IMR-90 (cell line): ENCODE measurements around the gene KRTAP5-3. TPM values are rescaled to one million over a fixed set of nuclear protein-coding genes. Genes with fewer than 3 reads are reported as not detected.

Source experiments
- ATAC-seq: fragments of 200-7000 bp; cut with Tn5 transposase; 2 replicates; pipeline ENCODE4 v1.9.1; 2020; ENCODE audit warnings: low read depth, mild to moderate bottlenecking, moderate library complexity
- BruUV-seq: library from RNA; stranded (reverse); fragments of 400-500 nt; replicated peaks from 2 replicates; lab custom pipeline; 2021; lab: Mats Ljungman, UMichigan
- CTCF ChIA-PET: fragments of 300-600 bp; formaldehyde crosslinking; extraction: SDS; loops from one replicate; lab custom pipeline; 2021; ENCODE audit warnings: antibody characterized with exemption; lab: Yijun Ruan, JAX
- POLR2A ChIA-PET: fragments of 300-600 bp; sonication (Branson Sonifier 250); formaldehyde crosslinking; loops from one replicate; lab custom pipeline; 2022; ENCODE audit warnings: antibody characterized with exemption; ENCODE audit not compliant: unreplicated experiment; lab: Charles Lee
- DNase-seq: peaks from one replicate; pipeline ENCODE4 v3.0.0; 2013
- H2AFZ ChIP-seq: replicated peaks from 2 replicates; pipeline ENCODE3; 2013; ENCODE audit warnings: low read length, mild to moderate bottlenecking; ENCODE audit not compliant: poor library complexity
- H2AK5ac ChIP-seq: 2 replicates; pipeline ENCODE4 v1.6.1; 2013; ENCODE audit warnings: low read depth, low read length, inconsistent platforms
- H2AK9ac ChIP-seq: replicated peaks from 2 replicates; pipeline ENCODE3; 2013; ENCODE audit warnings: mild to moderate bottlenecking, low read depth, low read length, moderate library complexity; ENCODE audit not compliant: poor library complexity
- H2BK120ac ChIP-seq: 2 replicates; pipeline ENCODE4 v1.6.1; 2013; ENCODE audit warnings: low read depth, low read length, inconsistent platforms
- H2BK15ac ChIP-seq: 3 replicates; pipeline ENCODE4 v1.6.1; 2013; ENCODE audit warnings: low read depth, low read length, inconsistent platforms
- H2BK20ac ChIP-seq: 2 replicates; pipeline ENCODE4 v1.6.1; 2013; ENCODE audit warnings: low read depth, mild to moderate bottlenecking, inconsistent platforms, low read length, moderate library complexity
- H2BK5ac ChIP-seq: 2 replicates; pipeline ENCODE4 v1.6.1; 2013; ENCODE audit warnings: mild to moderate bottlenecking, low read depth, low read length, inconsistent platforms; ENCODE audit not compliant: poor library complexity, severe bottlenecking
- H3K14ac ChIP-seq: replicated peaks from 2 replicates; pipeline ENCODE4 v1.6.1; 2013; ENCODE audit warnings: low read depth, low read length, inconsistent platforms
- H3K18ac ChIP-seq: 2 replicates; pipeline ENCODE4 v1.6.1; 2013; ENCODE audit warnings: low read depth, low read length, control low read depth
- H3K23ac ChIP-seq: 2 replicates; pipeline ENCODE4 v1.6.1; 2013; ENCODE audit warnings: low read depth, low read length, inconsistent platforms
- H3K27ac ChIP-seq: 2 replicates; pipeline ENCODE4 v1.5.1; 2013; ENCODE audit warnings: mild to moderate bottlenecking, control low read depth, low read length; ENCODE audit not compliant: insufficient read depth
- H3K27me3 ChIP-seq: 2 replicates; pipeline ENCODE4 v1.6.1; 2013; ENCODE audit warnings: low read length; ENCODE audit not compliant: control insufficient read depth, insufficient read depth
- H3K36me3 ChIP-seq: 2 replicates; pipeline ENCODE4 v1.6.1; 2013; ENCODE audit warnings: low read length, mixed read lengths; ENCODE audit not compliant: control insufficient read depth, insufficient read depth
- H3K4ac ChIP-seq: 2 replicates; pipeline ENCODE4 v1.6.1; 2013; ENCODE audit warnings: low read depth, low read length, inconsistent platforms
- H3K4me1 ChIP-seq: 2 replicates; pipeline ENCODE4 v1.6.1; 2013; ENCODE audit warnings: low read length, mixed read lengths; ENCODE audit not compliant: control insufficient read depth, insufficient read depth
- H3K4me2 ChIP-seq: 2 replicates; pipeline ENCODE4 v1.6.1; 2013; ENCODE audit warnings: low read depth, mild to moderate bottlenecking, control low read depth, low read length, moderate library complexity
- H3K4me3 ChIP-seq: 2 replicates; pipeline ENCODE4 v1.5.1; 2013; ENCODE audit warnings: low read depth, mild to moderate bottlenecking, control low read depth, low read length, moderate library complexity; ENCODE audit not compliant: insufficient read depth
- H3K56ac ChIP-seq: 2 replicates; pipeline ENCODE4 v1.6.1; 2013; ENCODE audit warnings: low read length, inconsistent platforms; ENCODE audit not compliant: insufficient read depth; ENCODE audit errors: extremely low read depth
- H3K79me1 ChIP-seq, 2 experiments: 2 replicates each; pipeline ENCODE4 v1.6.1; 2013; ENCODE audit warnings: low read length in 2 of 2, inconsistent platforms in 1 of 2, low read depth in 1 of 2
- H3K9ac ChIP-seq: 2 replicates; pipeline ENCODE4 v1.6.1; 2013; ENCODE audit warnings: low read depth, low read length, control low read depth
- H3K9me1 ChIP-seq: 2 replicates; pipeline ENCODE4 v1.6.1; 2013; ENCODE audit warnings: low read length, inconsistent platforms; ENCODE audit not compliant: insufficient read depth
- H3K9me3 ChIP-seq: 2 replicates; pipeline ENCODE4 v1.6.1; 2013; ENCODE audit warnings: low read length; ENCODE audit not compliant: control insufficient read depth, insufficient read depth
- H4K20me1 ChIP-seq: 2 replicates; pipeline ENCODE4 v1.6.1; 2013; ENCODE audit warnings: low read length, inconsistent platforms; ENCODE audit not compliant: insufficient read depth
- H4K5ac ChIP-seq: 2 replicates; pipeline ENCODE4 v1.6.1; 2013; ENCODE audit warnings: mild to moderate bottlenecking, low read depth, low read length, control low read depth
- H4K8ac ChIP-seq, 2 experiments: 2 replicates each; pipeline ENCODE4 v1.6.1; 2013; ENCODE audit warnings: low read depth in 2 of 2, low read length in 2 of 2, control low read depth in 1 of 2, inconsistent platforms in 1 of 2
- H4K91ac ChIP-seq: 2 replicates; pipeline ENCODE4 v1.6.1; 2013; ENCODE audit warnings: low read depth, low read length, inconsistent platforms; ENCODE audit not compliant: insufficient read depth
- CHD1 ChIP-seq: IDR thresholded peaks from 2 replicates; pipeline ENCODE4 v1.6.1; 2012; ENCODE audit warnings: low read depth, low read length, improper control_type of control experiment
- FOS ChIP-seq: fragments of 150-350 bp; IDR thresholded peaks from 2 replicates; pipeline ENCODE4 v1.6.1; 2016; ENCODE audit warnings: low read depth, low read length
- MAFK ChIP-seq: IDR thresholded peaks from 2 replicates; pipeline ENCODE4 v1.6.1; 2012; ENCODE audit warnings: low read depth, low read length, improper control_type of control experiment
- USF2 ChIP-seq: fragments of 150-350 bp; IDR thresholded peaks from 2 replicates; pipeline ENCODE4 v1.6.1; 2017; ENCODE audit warnings: mild to moderate bottlenecking, antibody characterized with exemption, low read length, low read depth
- WGBS, 2 experiments: methylation state at CpG; one replicate each; pipeline versions ENCODE4 v1.1.5 to v1.1.7; 2013; ENCODE audit warnings: missing lambda C conversion rate in 2 of 2; ENCODE audit not compliant: insufficient read length in 1 of 2; ENCODE audit errors: extremely low coverage in 2 of 2; 5-methylcytosine and 5-hydroxymethylcytosine counted together
- dilution Hi-C: fragments of 300-500 bp; cut with HindIII; formaldehyde crosslinking; loops from one replicate; pipeline ENCODE4 v1.14.3; 2018; ENCODE audit warnings: low sequenced_read_pairs; ENCODE audit not compliant: unreplicated experiment
- in situ Hi-C: fragments of 300-500 bp; cut with MboI; formaldehyde crosslinking; loops from 3 replicates; pipeline ENCODE4 v1.14.3; 2019; ENCODE audit warnings: low sequenced_read_pairs, inconsistent platforms, mixed read lengths
- intact Hi-C: fragments of 100-400 bp; cut with micrococcal nuclease; formaldehyde crosslinking; loops from 2 replicates; pipeline ENCODE4 v1.10.0; 2022
- polyA plus RNA-seq, 3 experiments: library from polyadenylated mRNA; depleted of rRNA; stranded (reverse); fragments of >200 nt; gene quantifications; 2 replicates each; pipeline ENCODE4 v1.2.3, GENCODE V29; 2012; ENCODE audit warnings: low replicate concordance in 1 of 3
- total RNA-seq: library from RNA; depleted of rRNA; stranded (reverse); fragments of >200 nt; gene quantifications from 2 replicates; pipeline ENCODE4 v1.2.3, GENCODE V29; 2012

Gene KRTAP5-3
- total and polyA plus RNA-seq, 2 of the 4 experiments (the other 2 are of a cell fraction), result not detected

DNA sequence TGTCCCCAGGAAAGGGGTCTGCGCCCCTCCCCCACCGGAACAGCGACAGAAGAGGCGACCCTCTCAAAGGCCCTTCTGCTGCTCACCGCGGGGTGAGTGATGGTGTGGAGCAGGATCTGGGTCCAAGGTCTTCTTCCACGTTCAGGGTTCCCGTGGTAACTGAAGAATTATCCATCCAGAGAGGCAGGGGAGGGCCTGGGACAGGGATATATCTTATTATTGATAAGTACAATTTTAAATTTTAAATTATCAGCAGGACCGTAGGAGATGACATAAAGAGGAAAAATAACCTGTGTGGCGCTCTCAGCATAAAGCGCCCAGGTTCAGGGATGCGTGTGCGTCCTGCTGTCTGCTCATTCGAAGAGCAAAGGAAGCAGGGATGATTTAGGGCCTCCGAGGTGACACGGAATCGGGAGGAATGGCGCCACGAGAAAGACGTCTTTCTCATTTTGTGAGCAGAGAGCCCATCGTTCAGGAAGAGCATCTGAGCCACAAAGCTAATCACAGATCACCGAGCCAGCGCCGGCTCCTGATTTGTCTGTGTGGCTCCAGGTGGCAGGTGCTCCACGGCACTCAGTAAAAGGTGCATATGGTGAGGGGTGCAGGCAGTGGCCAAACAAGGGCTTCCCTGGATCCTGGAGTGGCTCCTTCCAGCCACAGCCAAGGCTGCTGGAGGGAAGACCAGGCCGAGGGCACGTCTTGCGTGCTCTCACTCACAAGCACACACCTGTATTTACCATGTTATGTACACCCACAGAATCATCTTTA is 40.6 kb upstream of the KRTAP5-3 start:
- no peaks in the 10 kb centered on the region for H3K79me1 ChIP-seq
- dilution Hi-C loops (no loop called here), intact Hi-C loops (no loop called here), in situ Hi-C loops (no loop called here)
- no peaks in the 10 kb centered on the region for H3K36me3 ChIP-seq
- no peaks in the 10 kb centered on the region for H3K9me3 ChIP-seq
- no peak overlapping the region for H3K14ac ChIP-seq
- H3K56ac ChIP-seq, result no peak overlapping the region
- H4K5ac ChIP-seq, result no peak overlapping the region
- H2BK120ac ChIP-seq, result no peak overlapping the region
- no peak overlapping the region for H3K4me3 ChIP-seq
- peaks cover 38% of the 10 kb centered on the region for H3K27me3 ChIP-seq
- H2AFZ ChIP-seq, result no peak overlapping the region
- DNase-seq (no peak), ATAC-seq (no peak)
- no peak overlapping the region for H3K9ac ChIP-seq
- no peak overlapping the region for H2AK5ac ChIP-seq
- TF ChIP-seq FOS (no peak), MAFK (no peak), CHD1 (no peak), USF2 (no peak)
- ChIA-PET POLR2A (no interaction called here), CTCF (no interaction called here)
- no peak overlapping the region for H2BK20ac ChIP-seq
- H3K27ac ChIP-seq, result no peak overlapping the region
- 82% methylated on average over 15 of the region's 28 CpGs; no CpG with 5 or more reads in 1 of the 2 experiments for WGBS, 2 experiments
- no peak overlapping the region for H3K23ac ChIP-seq
- H3K4me2 ChIP-seq, result no peak overlapping the region
- H2BK15ac ChIP-seq, result no peak overlapping the region
- no peak overlapping the region for H3K18ac ChIP-seq
- no peak overlapping the region for H4K8ac ChIP-seq
- no peak overlapping the region for H2AK9ac ChIP-seq
- H4K20me1 ChIP-seq, result no peaks in the 10 kb centered on the region
- H3K9me1 ChIP-seq, result no peaks in the 10 kb centered on the region
- no peak overlapping the region for H2BK5ac ChIP-seq
- no TSS peak for BruUV-seq
- no peaks in the 10 kb centered on the region for H3K4me1 ChIP-seq
- H3K4ac ChIP-seq, result no peak overlapping the region
- no peak overlapping the region for H4K91ac ChIP-seq
